Panc1 (cell line): Measurements from ENCODE around the gene CBR4. TPM values are rescaled to one million over a fixed set of nuclear protein-coding genes. Genes with fewer than 3 reads are reported as not detected.

Source experiments
- ATAC-seq: fragments of 200-7000 bp; cut with Tn5 transposase; 2 replicates; pipeline ENCODE4 v1.9.1; 2020; ENCODE audit warnings: mild to moderate bottlenecking, moderate library complexity
- BruUV-seq: library from RNA; stranded (reverse); fragments of 400-500 nt; replicated peaks from 2 replicates; lab custom pipeline; 2021; lab: Mats Ljungman, UMichigan
- CTCF ChIA-PET: fragments of 300-600 bp; sonication (Branson Sonifier 250); formaldehyde crosslinking; loops from one replicate; lab custom pipeline; 2022; ENCODE audit warnings: antibody characterized with exemption; lab: Charles Lee
- POLR2A ChIA-PET: fragments of 300-600 bp; sonication (Branson Sonifier 250); formaldehyde crosslinking; loops from one replicate; lab custom pipeline; 2022; ENCODE audit warnings: antibody characterized with exemption; lab: Charles Lee
- DNase-seq: peaks from one replicate; pipeline ENCODE4 v3.0.0-alpha.2; 2010; ENCODE audit warnings: low read depth, low spot score
- H3K27ac ChIP-seq: 2 replicates; pipeline ENCODE4 v1.5.1; 2011; ENCODE audit warnings: mild to moderate bottlenecking, low read length, inconsistent platforms
- H3K27me3 ChIP-seq: fragments of 200-500 bp; sonication (Bioruptor generic); 2 replicates; pipeline ENCODE4 v1.6.0; 2014; ENCODE audit warnings: low read length, inconsistent platforms; ENCODE audit not compliant: control insufficient read depth, insufficient read depth
- H3K36me3 ChIP-seq: fragments of 200-500 bp; sonication (Bioruptor generic); 2 replicates; pipeline ENCODE4 v1.5.1; 2014; ENCODE audit warnings: inconsistent platforms, mild to moderate bottlenecking, low read length, moderate library complexity; ENCODE audit not compliant: control insufficient read depth, insufficient read depth
- H3K4me1 ChIP-seq: 2 replicates; pipeline ENCODE4 v1.5.1; 2011; ENCODE audit warnings: inconsistent platforms, mild to moderate bottlenecking, low read length, moderate library complexity; ENCODE audit not compliant: control insufficient read depth, insufficient read depth
- H3K4me3 ChIP-seq, 2 experiments: 2 replicates each; pipeline ENCODE4 v1.5.1; 2011 to 2012; ENCODE audit warnings: low read depth in 2 of 2, low read length in 2 of 2, mild to moderate bottlenecking in 2 of 2, inconsistent platforms in 1 of 2, moderate library complexity in 1 of 2
- H3K9me3 ChIP-seq: fragments of 200-500 bp; sonication (Bioruptor generic); 2 replicates; pipeline ENCODE4 v1.5.1; 2014; ENCODE audit warnings: low read depth, mild to moderate bottlenecking, inconsistent platforms, low read length, moderate library complexity; ENCODE audit not compliant: control insufficient read depth, insufficient read depth
- CTCF ChIP-seq: fragments of 450-650 bp; IDR thresholded peaks from 2 replicates; pipeline ENCODE4 v1.5.1; 2017; ENCODE audit warnings: mild to moderate bottlenecking
- POLR2AphosphoS5 ChIP-seq: IDR thresholded peaks from 2 replicates; pipeline ENCODE4 v1.6.1; 2012; ENCODE audit warnings: mild to moderate bottlenecking, low read depth, low read length, moderate library complexity
- REST ChIP-seq, 2 experiments: IDR thresholded peaks; 2 replicates each; pipeline ENCODE4 v1.6.1; 2011 to 2012; ENCODE audit warnings: low read depth in 2 of 2, control low read depth in 1 of 2, low read length in 1 of 2, mild to moderate bottlenecking in 1 of 2, moderate library complexity in 1 of 2; ENCODE audit not compliant: insufficient read depth in 1 of 2
- SIN3A ChIP-seq: IDR thresholded peaks from 2 replicates; pipeline ENCODE4 v1.6.1; 2012; ENCODE audit warnings: low read depth, mild to moderate bottlenecking, low read length, moderate library complexity, borderline replicate concordance; ENCODE audit not compliant: insufficient read depth
- TCF7L2 ChIP-seq: IDR thresholded peaks from 2 replicates; pipeline ENCODE4 v1.6.1; 2011; ENCODE audit warnings: mild to moderate bottlenecking, low read depth, low read length, inconsistent platforms
- in situ Hi-C: cut with HindIII; loops from 2 replicates; pipeline ENCODE4 v1.10.0; 2016; ENCODE audit warnings: low sequenced_read_pairs, low pct_unique_long_range_greater_than_20kb
- intact Hi-C: fragments of 100-400 bp; cut with micrococcal nuclease; formaldehyde crosslinking; loops from one replicate; pipeline ENCODE4 v1.10.0; 2022; ENCODE audit not compliant: unreplicated experiment
- total RNA-seq: library from RNA; stranded (reverse); gene quantifications from one replicate; pipeline ENCODE4 v1.2.1, GENCODE V29; 2021; ENCODE audit not compliant: unreplicated experiment

CBR4 gene
- total RNA-seq, 1 experiment from 2014 or later, result 13.5 TPM

- no TSS peak for BruUV-seq
- DNase-seq, result no peak
- ChIA-PET CTCF (no interaction called here), POLR2A (no interaction called here)
- Histone ChIP-seq H3K36me3 (no peaks in the 10 kb centered on the region), H3K4me3 (no peak overlapping the region), H3K27me3 (no peaks in the 10 kb centered on the region), H3K4me1 (peaks cover 6% of the 10 kb centered on the region; the same call in 1 of the 2 replicates), H3K27ac (no peak overlapping the region), H3K9me3 (no peaks in the 10 kb centered on the region)
- TF ChIP-seq SIN3A (no peak), REST (IDR thresholded peaks at IDR 0.05; ENCODE audit: insufficient read depth in 1 of 2, low read depth in 2 of 2, low read length in 1 of 2) (no peak), CTCF (no peak), TCF7L2 (no peak), POLR2AphosphoS5 (no peak)
- in situ Hi-C loops (no loop called here), intact Hi-C loops (no loop called here)
- ATAC-seq, result no peak
Measured at GRCh38 chr4:169058312-169058711, 48.3 kb upstream of the CBR4 start.

- Histone ChIP-seq H3K27ac (no peak overlapping the region), H3K27me3 (no peaks in the 10 kb centered on the region), H3K4me1 (no peaks in the 10 kb centered on the region), H3K4me3 (no peak overlapping the region), H3K36me3 (no peaks in the 10 kb centered on the region), H3K9me3 (no peaks in the 10 kb centered on the region)
- DNase-seq (no peak), ATAC-seq (no peak)
- ChIA-PET CTCF (no interaction called here), POLR2A (no interaction called here)
- TF ChIP-seq CTCF (no peak), SIN3A (no peak), REST (IDR thresholded peaks at IDR 0.05; ENCODE audit: insufficient read depth in 1 of 2, low read depth in 2 of 2, low read length in 1 of 2) (no peak), POLR2AphosphoS5 (no peak), TCF7L2 (no peak)
- BruUV-seq, result no TSS peak
- in situ Hi-C loops (no loop called here), intact Hi-C loops (no loop called here)
Measured at GRCh38 chr4:169054879-169055278, 44.8 kb upstream of the CBR4 start.
